CD14-positive monocyte (primary cell): ENCODE measurements around the gene L3MBTL4. TPM values are rescaled to one million over a fixed set of nuclear protein-coding genes. Genes with fewer than 3 reads are reported as not detected.

Experiments used
- DNase-seq, 3 donors: peaks; one replicate each; pipeline ENCODE4 v3.0.0-alpha.2; 2011 to 2022
- H2AFZ ChIP-seq: 2 replicates; pipeline ENCODE4 v1.6.0; 2012; ENCODE audit warnings: mild to moderate bottlenecking, low read depth, low read length, inconsistent platforms; ENCODE audit not compliant: insufficient read depth, poor library complexity, severe bottlenecking
- H3K27ac ChIP-seq, 2 donors: 1 replicate in 1 of 2; 2 replicates in 1 of 2; pipeline ENCODE4 v1.5.1; 2012 to 2013; ENCODE audit warnings: low read length in 2 of 2, control low read depth in 1 of 2, inconsistent platforms in 1 of 2, low read depth in 1 of 2, mild to moderate bottlenecking in 1 of 2
- H3K27me3 ChIP-seq, 2 donors: one replicate each; pipeline versions ENCODE4 v1.6.0 to v1.6.1; 2011 to 2013; ENCODE audit warnings: low read length in 2 of 2; ENCODE audit not compliant: control insufficient read depth in 2 of 2, insufficient read depth in 2 of 2
- H3K36me3 ChIP-seq, 2 donors: replicated peaks in 1 of 2; 1 replicate in 1 of 2; 2 replicates in 1 of 2; pipeline versions ENCODE4 v1.5.1 to v1.6.1; 2012 to 2013; ENCODE audit warnings: low read length in 2 of 2, control low read depth in 1 of 2, inconsistent platforms in 1 of 2, mild to moderate bottlenecking in 1 of 2; ENCODE audit not compliant: insufficient read depth in 2 of 2, control insufficient read depth in 1 of 2
- H3K4me1 ChIP-seq, 2 donors: 1 replicate in 1 of 2; 2 replicates in 1 of 2; pipeline versions ENCODE4 v1.5.1 to v1.6.1; 2012 to 2013; ENCODE audit warnings: low read length in 2 of 2, control low read depth in 1 of 2, inconsistent platforms in 1 of 2, mild to moderate bottlenecking in 1 of 2, moderate library complexity in 1 of 2; ENCODE audit not compliant: insufficient read depth in 2 of 2, control insufficient read depth in 1 of 2
- H3K4me2 ChIP-seq: replicated peaks from 2 replicates; pipeline ENCODE3; 2012; ENCODE audit warnings: low read length, moderate library complexity, mild to moderate bottlenecking; ENCODE audit not compliant: poor library complexity, severe bottlenecking; ENCODE audit errors: extremely low read depth
- H3K4me3 ChIP-seq, 3 experiments: fragments of 200-600 bp in 1 of 3; sonication (generic) in 1 of 3; replicated peaks in 1 of 3; 1 replicate in 2 of 3; 2 replicates in 1 of 3; pipeline ENCODE4 v1.5.1; 2011 to 2013; ENCODE audit warnings: low read length in 3 of 3, mild to moderate bottlenecking in 3 of 3, control low read depth in 2 of 3, low read depth in 2 of 3, inconsistent platforms in 1 of 3, moderate library complexity in 1 of 3
- H3K79me2 ChIP-seq: 2 replicates; pipeline ENCODE4 v1.6.0; 2012; ENCODE audit warnings: mild to moderate bottlenecking, control low read depth, inconsistent platforms, low read length, moderate library complexity; ENCODE audit not compliant: insufficient read depth
- H3K9ac ChIP-seq: 2 replicates; pipeline ENCODE4 v1.6.0; 2017; ENCODE audit warnings: low read length, mild to moderate bottlenecking; ENCODE audit not compliant: insufficient read depth, poor library complexity, severe bottlenecking
- H3K9me3 ChIP-seq, 2 donors: replicated peaks in 1 of 2; 1 replicate in 1 of 2; 2 replicates in 1 of 2; pipeline versions ENCODE4 v1.5.1 to v1.6.1; 2012 to 2013; ENCODE audit warnings: low read length in 2 of 2, control low read depth in 1 of 2; ENCODE audit not compliant: control insufficient read depth in 1 of 2, insufficient read depth in 1 of 2
- H4K20me1 ChIP-seq: 2 replicates; pipeline ENCODE4 v1.6.0; 2012; ENCODE audit warnings: mild to moderate bottlenecking, low read length, control low read depth, moderate library complexity; ENCODE audit not compliant: insufficient read depth
- H3K27ac Mint-ChIP-seq, 7 donors: one replicate each; pipeline ENCODE4 v1.8.0; 2020; ENCODE audit warnings: mild to moderate bottlenecking in 7 of 7, mixed read lengths in 7 of 7, moderate library complexity in 6 of 7, inconsistent platforms in 2 of 7
- H3K27me3 Mint-ChIP-seq, 3 donors: one replicate each; pipeline ENCODE4 v1.8.0; 2021 to 2022; ENCODE audit warnings: low read depth in 3 of 3, mild to moderate bottlenecking in 3 of 3, mixed read lengths in 3 of 3, moderate library complexity in 3 of 3, inconsistent platforms in 1 of 3
- H3K36me3 Mint-ChIP-seq, 2 donors: one replicate each; pipeline ENCODE4 v1.8.0; 2020; ENCODE audit warnings: mixed read lengths in 2 of 2, inconsistent platforms in 1 of 2, mild to moderate bottlenecking in 1 of 2
- H3K4me1 Mint-ChIP-seq: one replicate; pipeline ENCODE4 v1.8.0; 2020; ENCODE audit warnings: mild to moderate bottlenecking, mixed read lengths
- H3K4me3 Mint-ChIP-seq, 2 donors: one replicate each; pipeline ENCODE4 v1.8.0; 2020; ENCODE audit warnings: mild to moderate bottlenecking in 2 of 2, mixed read lengths in 2 of 2, moderate library complexity in 1 of 2
- H3K9me3 Mint-ChIP-seq, 7 donors: one replicate each; pipeline ENCODE4 v1.8.0; 2020 to 2022; ENCODE audit warnings: mixed read lengths in 7 of 7, mild to moderate bottlenecking in 6 of 7, moderate library complexity in 6 of 7, inconsistent platforms in 2 of 7
- WGBS: methylation state at CpG from one replicate; pipeline ENCODE4 v1.1.5; 2013; ENCODE audit warnings: missing lambda C conversion rate; ENCODE audit not compliant: insufficient coverage; 5-methylcytosine and 5-hydroxymethylcytosine counted together
- intact Hi-C, 2 donors: fragments of 100-400 bp; cut with micrococcal nuclease; formaldehyde crosslinking; loops; one replicate each; pipeline versions ENCODE4 v1.15.0 to v1.15.1; 2023
- polyA plus RNA-seq, 3 donors: library from polyadenylated mRNA; depleted of rRNA in 1 of 3; unstranded in 2 of 3; stranded (reverse) in 1 of 3; fragments of 300-500 nt in 2 of 3; fragments of >200 nt in 1 of 3; fragmentation: Illumina TruSeq in 2 of 3; gene quantifications; 1 replicate in 2 of 3; 2 replicates in 1 of 3; pipeline ENCODE4 v1.2.3, GENCODE V29; 2012 to 2021
- TF ChIP-seq, protein P1 (sequence below): fragments of 200-600 bp; IDR thresholded peaks from one replicate; pipeline ENCODE4 v1.8.0; 2022; ENCODE audit warnings: antibody characterized with exemption, mild to moderate bottlenecking

L3MBTL4 gene
- polyA plus RNA-seq, 3 donors: 0.55 to 1.2 (median 0.72) TPM

DNA sequence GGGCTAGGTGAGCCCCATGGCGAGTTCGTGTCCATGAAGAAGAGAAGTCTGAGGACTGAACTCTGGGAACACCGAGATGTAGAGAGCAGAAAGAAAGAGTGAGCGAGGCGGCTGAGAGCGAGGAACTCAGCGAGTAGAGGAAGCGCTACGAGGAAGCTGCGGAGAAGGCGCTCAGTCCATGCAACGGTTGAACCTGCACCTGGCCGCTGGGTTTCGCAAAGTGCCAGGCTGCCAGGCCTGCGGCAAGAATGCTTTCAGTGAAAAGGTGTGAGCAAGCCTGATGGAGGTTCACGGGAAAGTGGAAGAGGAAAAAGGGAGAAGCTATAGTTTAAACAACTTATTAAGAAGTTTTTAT, 268.4 kb downstream of the L3MBTL4 start:
- Histone ChIP-seq H3K4me2 (no peak overlapping the region), H4K20me1 (no peaks in the 10 kb centered on the region), H2AFZ (no peak overlapping the region), H3K4me3 (no peak overlapping the region), H3K9me3 (peaks cover 0 to 14% of the 10 kb centered on the region in 2 donors), H3K36me3 (no peaks in the 10 kb centered on the region), H3K27me3 (no peaks in the 10 kb centered on the region), H3K4me1 (no peaks in the 10 kb centered on the region), H3K27ac (no peak overlapping the region), H3K9ac (no peak overlapping the region), H3K79me2 (no peaks in the 10 kb centered on the region)
- WGBS: 98% methylated on average over 15 of the region's 16 CpGs
- Mint-ChIP-seq H3K9me3 (peaks cover 0 to 14% (median 7%) of the 10 kb centered on the region in 7 donors), H3K4me1 (no peaks in the 10 kb centered on the region), H3K36me3 (no peaks in the 10 kb centered on the region), H3K27me3 (no peaks in the 10 kb centered on the region), H3K4me3 (no peak overlapping the region), H3K27ac (no peak overlapping the region)
- TF ChIP-seq, protein P1, sequence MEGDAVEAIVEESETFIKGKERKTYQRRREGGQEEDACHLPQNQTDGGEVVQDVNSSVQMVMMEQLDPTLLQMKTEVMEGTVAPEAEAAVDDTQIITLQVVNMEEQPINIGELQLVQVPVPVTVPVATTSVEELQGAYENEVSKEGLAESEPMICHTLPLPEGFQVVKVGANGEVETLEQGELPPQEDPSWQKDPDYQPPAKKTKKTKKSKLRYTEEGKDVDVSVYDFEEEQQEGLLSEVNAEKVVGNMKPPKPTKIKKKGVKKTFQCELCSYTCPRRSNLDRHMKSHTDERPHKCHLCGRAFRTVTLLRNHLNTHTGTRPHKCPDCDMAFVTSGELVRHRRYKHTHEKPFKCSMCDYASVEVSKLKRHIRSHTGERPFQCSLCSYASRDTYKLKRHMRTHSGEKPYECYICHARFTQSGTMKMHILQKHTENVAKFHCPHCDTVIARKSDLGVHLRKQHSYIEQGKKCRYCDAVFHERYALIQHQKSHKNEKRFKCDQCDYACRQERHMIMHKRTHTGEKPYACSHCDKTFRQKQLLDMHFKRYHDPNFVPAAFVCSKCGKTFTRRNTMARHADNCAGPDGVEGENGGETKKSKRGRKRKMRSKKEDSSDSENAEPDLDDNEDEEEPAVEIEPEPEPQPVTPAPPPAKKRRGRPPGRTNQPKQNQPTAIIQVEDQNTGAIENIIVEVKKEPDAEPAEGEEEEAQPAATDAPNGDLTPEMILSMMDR: no peak
- no peak for DNase-seq
- intact Hi-C loops: no loop called here

GRCh38 chr18:6145645-6146306, 268.9 kb downstream of the L3MBTL4 start:
- H3K9me3 Mint-ChIP-seq: peaks cover 0 to 13% (median 7%) of the 10 kb centered on the region in 7 donors
- no peak overlapping the region for H2AFZ ChIP-seq
- H3K79me2 ChIP-seq: no peaks in the 10 kb centered on the region
- intact Hi-C loops: no loop called here
- TF ChIP-seq, protein P1: no peak
- H3K4me1 ChIP-seq: no peaks in the 10 kb centered on the region
- H3K27me3 ChIP-seq: no peaks in the 10 kb centered on the region
- H3K36me3 ChIP-seq: no peaks in the 10 kb centered on the region
- H3K9me3 ChIP-seq: peaks cover 0 to 14% of the 10 kb centered on the region in 2 donors
- no peak overlapping the region for H3K4me3 Mint-ChIP-seq
- H3K4me1 Mint-ChIP-seq: no peaks in the 10 kb centered on the region
- H3K27me3 Mint-ChIP-seq: no peaks in the 10 kb centered on the region
- H3K4me2 ChIP-seq: no peak overlapping the region
- no peak overlapping the region for H3K27ac ChIP-seq
- no peak overlapping the region for H3K4me3 ChIP-seq
- no peaks in the 10 kb centered on the region for H3K36me3 Mint-ChIP-seq
- DNase-seq: no peak
- no peak overlapping the region for H3K27ac Mint-ChIP-seq
- H4K20me1 ChIP-seq: no peaks in the 10 kb centered on the region
- WGBS: 94% methylated on average over 15 of the region's 18 CpGs
- no peak overlapping the region for H3K9ac ChIP-seq
